ENCODE results near the gene PCBP2. TPM values are rescaled to one million over a fixed set of nuclear protein-coding genes. Genes with fewer than 3 reads are reported as not detected.

Gene PCBP2
- polyA plus RNA-seq, 1 of the 3 experiments (the other 2 are of a cell fraction): 368 TPM

GRCh38 chr12:53459097-53459496, 7.2 kb downstream of the PCBP2 start:
- Histone ChIP-seq H3K9ac (no peak overlapping the region), H3K4me2 (no peak overlapping the region; the same call in 1 of the 2 replicates), H2AFZ (ENCODE audit: low read depth) (no peak overlapping the region), H3F3A (replicated peaks; ENCODE audit: insufficient read depth) (peaks cover 45% of the 10 kb centered on the region), H3K27ac (ENCODE audit: low read depth in 2 of 2, low read length in 1 of 2) (no peak overlapping the region), H3K79me2 (ENCODE audit: insufficient read depth) (peaks cover 99% of the 10 kb centered on the region), H3K9me3 (no peaks in the 10 kb centered on the region), H3K36me3 (replicated peaks in 1 of 2; ENCODE audit: control insufficient read depth in 1 of 2, insufficient read depth in 2 of 2, low read length in 1 of 2) (peaks cover 92 to 99% of the 10 kb centered on the region in 2 experiments), H3K27me3 (ENCODE audit: insufficient read depth) (no peaks in the 10 kb centered on the region), H3K9me2 (no peaks in the 10 kb centered on the region), H4K20me1 (ENCODE audit: insufficient read depth) (peaks cover 99% of the 10 kb centered on the region), H3K4me3 (ENCODE audit: low read depth in 2 of 2, low read length in 1 of 2) (no peak overlapping the region), H3K4me1 (ENCODE audit: control insufficient read depth in 1 of 2, insufficient read depth in 2 of 2, low read depth in 1 of 2, low read length in 1 of 2) (peaks cover 14 to 15% of the 10 kb centered on the region in 2 experiments)
- no peak for TF ChIP-seq JUND (IDR thresholded peaks at IDR 0.05)
- no peak for TF ChIP-seq IRF3 (IDR thresholded peaks at IDR 0.05; ENCODE audit: low read depth, low read length)
- TF ChIP-seq SMC3 (IDR thresholded peaks at IDR 0.05; ENCODE audit: low read depth, low read length): no peak
- no peak for TF ChIP-seq GABPA (IDR thresholded peaks at IDR 0.05; ENCODE audit: low read depth)
- TF ChIP-seq POLR2AphosphoS5 (IDR thresholded peaks at IDR 0.05; ENCODE audit: low read depth, low read length): no peak
- no peak for TF ChIP-seq SIN3A (IDR thresholded peaks at IDR 0.05; ENCODE audit: borderline replicate concordance, low read depth, low read length)
- TF ChIP-seq NRF1 (IDR thresholded peaks at IDR 0.05; ENCODE audit: low read depth, low read length): no peak
- TF ChIP-seq FOXM1 (IDR thresholded peaks at IDR 0.05; ENCODE audit: low read depth): no peak
- TF ChIP-seq USF1 (IDR thresholded peaks at IDR 0.05; ENCODE audit: borderline replicate concordance, low read depth): no peak
- TF ChIP-seq MXI1 (IDR thresholded peaks at IDR 0.05; ENCODE audit: low read depth, low read length): no peak
- TF ChIP-seq CTCF (IDR thresholded peaks at IDR 0.05): no peak
- no peak for TF ChIP-seq CHD2 (IDR thresholded peaks at IDR 0.05; ENCODE audit: low read length, partially characterized antibody)
- TF ChIP-seq RFX5 (IDR thresholded peaks at IDR 0.05; ENCODE audit: low read length): no peak
- no peak for TF ChIP-seq FOXJ3 (CRISPR knock-in tag; IDR thresholded peaks at IDR 0.05)
- no peak for TF ChIP-seq TEAD4 (IDR thresholded peaks at IDR 0.05; ENCODE audit: borderline replicate concordance, insufficient read depth)
- TF ChIP-seq RAD21 (IDR thresholded peaks at IDR 0.05; ENCODE audit: low read length): no peak
- WGBS (ENCODE audit: low lambda C conversion rate): 94% methylated on average over 4 of the region's 4 CpGs
- CTCF ChIA-PET: interaction anchor here (0.5 to 1.2 kb wide), 5 partner anchors 16 to 288 kb away, joined by 3 read pairs; no protein-coding TSS in a partner anchor
- POLR2A ChIA-PET: interaction anchor here (1.4 to 2.5 kb wide), 3 partner anchors 14 to 42 kb away, joined by 5 to 7 read pairs (median 6); partner anchors contain the start of gene TARBP2
- no peak for DNase-seq
